Coronary artery (tissue), 2 donors: ENCODE data around the gene DNAAF2.

Source experiments
- DNase-seq: peaks from one replicate; pipeline ENCODE4 v3.0.0-alpha.2; 2017; ENCODE audit warnings: low spot score
- H3K27ac ChIP-seq, 2 donors: fragments of 200-600 bp; sonication (generic); one replicate each; pipeline ENCODE4 v1.5.1; 2016 to 2019
- H3K4me3 ChIP-seq: fragments of 200-600 bp; sonication (generic); 2 replicates; pipeline ENCODE4 v1.5.1; 2016; ENCODE audit warnings: mild to moderate bottlenecking, moderate library complexity
- CTCF ChIP-seq: fragments of 200-600 bp; sonication (generic); IDR thresholded peaks from one replicate; pipeline ENCODE4 v1.5.1; 2019; ENCODE audit warnings: antibody characterized with exemption

The DNAAF2 gene

GRCh38 chr14:49633640-49634546 lies 1.2 kb downstream of the DNAAF2 start:
- peak; percentile 96 for DNase-seq
- peak overlapping the region; percentile 83 for H3K4me3 ChIP-seq
- peak; percentile 64 for TF ChIP-seq CTCF
- peak overlapping the region; percentile 94 to 100 for H3K27ac ChIP-seq

- Histone ChIP-seq H3K4me3 (no peak overlapping the region), H3K27ac (no peak overlapping the region)
- DNase-seq, result no peak
- TF ChIP-seq CTCF, result no peak
Observed at GRCh38 chr14:49623941-49624839, 10.9 kb downstream of the DNAAF2 start.

DNA sequence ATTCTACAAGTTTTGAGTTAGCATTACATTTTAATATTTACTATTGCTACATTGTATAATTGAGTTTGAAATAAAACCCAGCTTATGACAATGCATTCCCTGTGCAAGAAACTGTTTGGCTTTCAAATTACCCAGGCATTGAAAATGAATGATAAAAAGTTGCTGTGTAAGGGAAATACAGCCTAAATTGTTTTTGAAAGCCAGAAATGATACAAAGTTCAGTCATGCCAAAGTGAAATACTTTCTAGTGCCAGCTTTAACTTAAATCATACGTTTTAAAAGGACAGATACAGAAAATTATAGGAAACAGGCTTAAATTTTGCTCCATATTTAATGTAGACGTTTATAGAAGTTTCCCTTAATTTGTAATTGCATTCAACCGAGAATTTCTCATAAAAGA lies 11.7 kb downstream of the DNAAF2 start:
- H3K4me3 ChIP-seq, result no peak overlapping the region
- no peak overlapping the region for H3K27ac ChIP-seq
- TF ChIP-seq CTCF, result no peak
- no peak for DNase-seq

- no peak for DNase-seq
- no peak for TF ChIP-seq CTCF
- Histone ChIP-seq H3K27ac (no peak overlapping the region), H3K4me3 (peak overlapping the region; percentile 90)
Observed at GRCh38 chr14:49622022-49622607, 12.9 kb downstream of the DNAAF2 start.

DNA sequence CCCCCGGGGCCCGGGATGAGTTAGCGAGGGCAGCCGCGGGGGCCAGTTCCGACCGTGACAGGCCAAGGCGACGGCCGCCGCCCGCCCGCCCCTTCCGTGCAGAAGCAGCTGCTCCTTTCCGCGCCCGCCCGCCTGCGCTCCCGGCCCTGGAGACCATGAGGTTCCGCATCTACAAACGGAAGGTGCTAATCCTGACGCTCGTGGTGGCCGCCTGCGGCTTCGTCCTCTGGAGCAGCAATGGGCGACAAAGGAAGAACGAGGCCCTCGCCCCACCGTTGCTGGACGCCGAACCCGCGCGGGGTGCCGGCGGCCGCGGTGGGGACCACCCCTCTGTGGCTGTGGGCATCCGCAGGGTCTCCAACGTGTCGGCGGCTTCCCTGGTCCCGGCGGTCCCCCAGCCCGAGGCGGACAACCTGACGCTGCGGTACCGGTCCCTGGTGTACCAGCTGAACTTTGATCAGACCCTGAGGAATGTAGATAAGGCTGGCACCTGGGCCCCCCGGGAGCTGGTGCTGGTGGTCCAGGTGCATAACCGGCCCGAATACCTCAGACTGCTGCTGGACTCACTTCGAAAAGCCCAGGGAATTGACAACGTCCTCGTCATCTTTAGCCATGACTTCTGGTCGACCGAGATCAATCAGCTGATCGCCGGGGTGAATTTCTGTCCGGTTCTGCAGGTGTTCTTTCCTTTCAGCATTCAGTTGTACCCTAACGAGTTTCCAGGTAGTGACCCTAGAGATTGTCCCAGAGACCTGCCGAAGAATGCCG lies 13.7 kb downstream of the DNAAF2 start:
- DNase-seq, result peak; percentile 81
- Histone ChIP-seq H3K4me3 (peak overlapping the region; percentile 90), H3K27ac (peak overlapping the region; percentile 83 to 91)
- no peak for TF ChIP-seq CTCF
